Liver (tissue), 3 donors: ENCODE data around the gene ZNF687.

ENCODE experiments used
- JUND ChIP-seq, 2 donors: IDR thresholded peaks; 2 replicates each; pipeline ENCODE4 v1.6.1; 2016; ENCODE audit warnings: antibody characterized with exemption in 2 of 2
- RAD21 ChIP-seq, 2 donors: IDR thresholded peaks; 2 replicates each; pipeline ENCODE4 v1.6.1; 2016; ENCODE audit warnings: antibody characterized with exemption in 2 of 2, mild to moderate bottlenecking in 2 of 2
- RXRA ChIP-seq, 2 donors: IDR thresholded peaks; 2 replicates each; pipeline ENCODE4 v1.6.1; 2017 to 2018; ENCODE audit warnings: antibody characterized with exemption in 2 of 2, mild to moderate bottlenecking in 1 of 2
- SP1 ChIP-seq: IDR thresholded peaks from 2 replicates; pipeline ENCODE4 v1.6.1; 2018; ENCODE audit warnings: antibody characterized with exemption, mild to moderate bottlenecking
- TAF1 ChIP-seq: conservative IDR thresholded peaks from 2 replicates; pipeline ENCODE4 v1.6.1; 2016; ENCODE audit warnings: antibody characterized with exemption, mild to moderate bottlenecking
- TF ChIP-seq, protein P1 (sequence below): fragments of 150-350 bp; IDR thresholded peaks from 2 replicates; pipeline ENCODE4 v1.5.1; 2017; ENCODE audit warnings: improper control_type of control experiment, low read depth, low read length; ENCODE audit not compliant: missing input control
- TF ChIP-seq, protein P2 (sequence below): IDR thresholded peaks from 2 replicates; pipeline ENCODE4 v1.6.1; 2016; ENCODE audit warnings: antibody characterized with exemption, mild to moderate bottlenecking
- TF ChIP-seq, protein P3 (sequence below): IDR thresholded peaks from 2 replicates; pipeline ENCODE4 v1.6.1; 2016; ENCODE audit warnings: antibody characterized with exemption
- TF ChIP-seq, protein P4 (sequence below): IDR thresholded peaks from 2 replicates; pipeline ENCODE4 v1.6.1; 2016; ENCODE audit warnings: antibody characterized with exemption
- donor health status: healthy.
- donor health status: healthy.

DNA sequence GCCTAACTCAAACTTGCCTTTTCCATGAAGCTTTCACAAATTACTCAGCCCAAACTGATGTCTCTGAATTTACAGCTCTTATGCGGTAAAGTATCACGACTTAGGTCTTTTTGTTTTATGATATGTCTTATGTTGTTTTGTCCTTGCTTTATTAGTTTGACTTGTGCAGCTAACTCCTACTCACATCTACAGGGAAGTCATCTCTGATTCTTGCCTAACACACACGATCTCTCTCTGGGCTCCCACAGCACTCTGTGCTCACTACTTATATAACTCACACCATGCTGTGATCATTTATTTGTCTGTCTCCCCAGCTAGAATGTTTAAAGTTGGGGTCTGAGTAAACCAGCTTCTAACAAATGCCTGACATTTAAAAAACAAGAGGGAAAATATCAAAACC, 54.5 kb downstream of the ZNF687 start:
- TF ChIP-seq, protein P1, sequence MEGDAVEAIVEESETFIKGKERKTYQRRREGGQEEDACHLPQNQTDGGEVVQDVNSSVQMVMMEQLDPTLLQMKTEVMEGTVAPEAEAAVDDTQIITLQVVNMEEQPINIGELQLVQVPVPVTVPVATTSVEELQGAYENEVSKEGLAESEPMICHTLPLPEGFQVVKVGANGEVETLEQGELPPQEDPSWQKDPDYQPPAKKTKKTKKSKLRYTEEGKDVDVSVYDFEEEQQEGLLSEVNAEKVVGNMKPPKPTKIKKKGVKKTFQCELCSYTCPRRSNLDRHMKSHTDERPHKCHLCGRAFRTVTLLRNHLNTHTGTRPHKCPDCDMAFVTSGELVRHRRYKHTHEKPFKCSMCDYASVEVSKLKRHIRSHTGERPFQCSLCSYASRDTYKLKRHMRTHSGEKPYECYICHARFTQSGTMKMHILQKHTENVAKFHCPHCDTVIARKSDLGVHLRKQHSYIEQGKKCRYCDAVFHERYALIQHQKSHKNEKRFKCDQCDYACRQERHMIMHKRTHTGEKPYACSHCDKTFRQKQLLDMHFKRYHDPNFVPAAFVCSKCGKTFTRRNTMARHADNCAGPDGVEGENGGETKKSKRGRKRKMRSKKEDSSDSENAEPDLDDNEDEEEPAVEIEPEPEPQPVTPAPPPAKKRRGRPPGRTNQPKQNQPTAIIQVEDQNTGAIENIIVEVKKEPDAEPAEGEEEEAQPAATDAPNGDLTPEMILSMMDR = no peak
- no peak for TF ChIP-seq JUND (IDR thresholded peaks at IDR 0.05)
- TF ChIP-seq, protein P2, sequence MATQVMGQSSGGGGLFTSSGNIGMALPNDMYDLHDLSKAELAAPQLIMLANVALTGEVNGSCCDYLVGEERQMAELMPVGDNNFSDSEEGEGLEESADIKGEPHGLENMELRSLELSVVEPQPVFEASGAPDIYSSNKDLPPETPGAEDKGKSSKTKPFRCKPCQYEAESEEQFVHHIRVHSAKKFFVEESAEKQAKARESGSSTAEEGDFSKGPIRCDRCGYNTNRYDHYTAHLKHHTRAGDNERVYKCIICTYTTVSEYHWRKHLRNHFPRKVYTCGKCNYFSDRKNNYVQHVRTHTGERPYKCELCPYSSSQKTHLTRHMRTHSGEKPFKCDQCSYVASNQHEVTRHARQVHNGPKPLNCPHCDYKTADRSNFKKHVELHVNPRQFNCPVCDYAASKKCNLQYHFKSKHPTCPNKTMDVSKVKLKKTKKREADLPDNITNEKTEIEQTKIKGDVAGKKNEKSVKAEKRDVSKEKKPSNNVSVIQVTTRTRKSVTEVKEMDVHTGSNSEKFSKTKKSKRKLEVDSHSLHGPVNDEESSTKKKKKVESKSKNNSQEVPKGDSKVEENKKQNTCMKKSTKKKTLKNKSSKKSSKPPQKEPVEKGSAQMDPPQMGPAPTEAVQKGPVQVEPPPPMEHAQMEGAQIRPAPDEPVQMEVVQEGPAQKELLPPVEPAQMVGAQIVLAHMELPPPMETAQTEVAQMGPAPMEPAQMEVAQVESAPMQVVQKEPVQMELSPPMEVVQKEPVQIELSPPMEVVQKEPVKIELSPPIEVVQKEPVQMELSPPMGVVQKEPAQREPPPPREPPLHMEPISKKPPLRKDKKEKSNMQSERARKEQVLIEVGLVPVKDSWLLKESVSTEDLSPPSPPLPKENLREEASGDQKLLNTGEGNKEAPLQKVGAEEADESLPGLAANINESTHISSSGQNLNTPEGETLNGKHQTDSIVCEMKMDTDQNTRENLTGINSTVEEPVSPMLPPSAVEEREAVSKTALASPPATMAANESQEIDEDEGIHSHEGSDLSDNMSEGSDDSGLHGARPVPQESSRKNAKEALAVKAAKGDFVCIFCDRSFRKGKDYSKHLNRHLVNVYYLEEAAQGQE = no peak
- no peak for TF ChIP-seq SP1
- no peak for TF ChIP-seq TAF1
- TF ChIP-seq RAD21 (IDR thresholded peaks at IDR 0.05) = no peak
- TF ChIP-seq RXRA (IDR thresholded peaks at IDR 0.05) = no peak
- TF ChIP-seq, protein P3, sequence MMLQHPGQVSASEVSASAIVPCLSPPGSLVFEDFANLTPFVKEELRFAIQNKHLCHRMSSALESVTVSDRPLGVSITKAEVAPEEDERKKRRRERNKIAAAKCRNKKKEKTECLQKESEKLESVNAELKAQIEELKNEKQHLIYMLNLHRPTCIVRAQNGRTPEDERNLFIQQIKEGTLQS = no peak
- TF ChIP-seq, protein P4, sequence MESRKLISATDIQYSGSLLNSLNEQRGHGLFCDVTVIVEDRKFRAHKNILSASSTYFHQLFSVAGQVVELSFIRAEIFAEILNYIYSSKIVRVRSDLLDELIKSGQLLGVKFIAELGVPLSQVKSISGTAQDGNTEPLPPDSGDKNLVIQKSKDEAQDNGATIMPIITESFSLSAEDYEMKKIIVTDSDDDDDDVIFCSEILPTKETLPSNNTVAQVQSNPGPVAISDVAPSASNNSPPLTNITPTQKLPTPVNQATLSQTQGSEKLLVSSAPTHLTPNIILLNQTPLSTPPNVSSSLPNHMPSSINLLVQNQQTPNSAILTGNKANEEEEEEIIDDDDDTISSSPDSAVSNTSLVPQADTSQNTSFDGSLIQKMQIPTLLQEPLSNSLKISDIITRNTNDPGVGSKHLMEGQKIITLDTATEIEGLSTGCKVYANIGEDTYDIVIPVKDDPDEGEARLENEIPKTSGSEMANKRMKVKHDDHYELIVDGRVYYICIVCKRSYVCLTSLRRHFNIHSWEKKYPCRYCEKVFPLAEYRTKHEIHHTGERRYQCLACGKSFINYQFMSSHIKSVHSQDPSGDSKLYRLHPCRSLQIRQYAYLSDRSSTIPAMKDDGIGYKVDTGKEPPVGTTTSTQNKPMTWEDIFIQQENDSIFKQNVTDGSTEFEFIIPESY = no peak
